Activated CD8-positive, alpha-beta memory T cell treated with anti-CD3 and anti-CD28 coated beads for 36 hours (primary cell): Measurements from ENCODE around the gene RPS6KA1. TPM values are rescaled to one million over a fixed set of nuclear protein-coding genes. Genes with fewer than 3 reads are reported as not detected.

Source experiments
- CTCF ChIA-PET: fragments of 350-600 bp; sonication (Branson Sonifier 250); formaldehyde crosslinking; loops from one replicate; lab custom pipeline; 2021; ENCODE audit warnings: antibody characterized with exemption; lab: Charles Lee
- POLR2A ChIA-PET: fragments of 350-600 bp; sonication (Branson Sonifier 250); formaldehyde crosslinking; loops from one replicate; lab custom pipeline; 2021; ENCODE audit warnings: antibody characterized with exemption; lab: Charles Lee
- total RNA-seq, 2 experiments: library from RNA; stranded (reverse); gene quantifications; one replicate each; pipeline ENCODE4 v1.2.3, GENCODE V29; 2021

RPS6KA1 gene
- total RNA-seq, 2 experiments from 2014 or later, result 220 to 222 TPM

DNA sequence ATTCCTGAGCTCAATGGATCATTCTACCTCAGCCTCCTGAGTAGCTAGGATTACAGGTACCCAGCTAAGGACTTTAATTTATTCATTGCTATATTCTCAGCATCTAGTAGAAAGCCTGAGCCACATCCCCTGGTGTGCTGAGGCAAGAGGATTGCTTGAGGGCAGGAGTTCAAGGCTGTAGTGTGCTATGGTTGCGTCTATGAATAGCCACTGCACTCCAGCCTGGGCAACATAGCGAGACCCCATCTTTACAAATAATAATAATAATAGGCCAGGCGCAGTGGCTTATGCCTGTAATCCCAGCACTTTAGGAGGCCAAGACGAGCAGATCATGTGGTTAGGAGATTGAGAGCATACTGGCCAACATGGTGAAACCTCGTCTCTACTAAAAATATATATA is 3.3 kb upstream of the RPS6KA1 start:
- CTCF ChIA-PET, result interaction anchor here (1.0 kb wide), 1 partner anchor 11 kb away, joined by 3 read pairs; no protein-coding TSS in a partner anchor
- POLR2A ChIA-PET, result no interaction called here

DNA sequence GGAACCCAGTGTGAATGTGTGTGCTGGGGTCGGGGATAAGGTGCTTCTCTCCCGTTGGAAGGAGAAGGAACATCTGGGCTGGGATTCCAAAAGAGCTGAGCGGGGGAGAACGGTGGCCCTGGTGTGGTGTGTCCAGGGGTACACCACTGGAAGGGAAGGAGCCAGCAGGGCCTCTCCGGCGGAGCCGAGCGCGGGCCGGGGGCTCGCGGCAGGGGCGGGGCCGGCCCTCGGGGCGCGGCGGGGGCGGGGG is 231 bp upstream of the RPS6KA1 start:
- POLR2A ChIA-PET, result interaction anchor here (0.5 to 2.3 kb wide), 3 partner anchors 10 to 57 kb away, joined by 3 to 7 read pairs (median 5); no protein-coding TSS in a partner anchor
- CTCF ChIA-PET, result interaction anchor here (0.6 to 3.9 kb wide), 4 partner anchors 9 to 17 kb away, joined by 3 to 16 read pairs (median 6); no protein-coding TSS in a partner anchor

DNA sequence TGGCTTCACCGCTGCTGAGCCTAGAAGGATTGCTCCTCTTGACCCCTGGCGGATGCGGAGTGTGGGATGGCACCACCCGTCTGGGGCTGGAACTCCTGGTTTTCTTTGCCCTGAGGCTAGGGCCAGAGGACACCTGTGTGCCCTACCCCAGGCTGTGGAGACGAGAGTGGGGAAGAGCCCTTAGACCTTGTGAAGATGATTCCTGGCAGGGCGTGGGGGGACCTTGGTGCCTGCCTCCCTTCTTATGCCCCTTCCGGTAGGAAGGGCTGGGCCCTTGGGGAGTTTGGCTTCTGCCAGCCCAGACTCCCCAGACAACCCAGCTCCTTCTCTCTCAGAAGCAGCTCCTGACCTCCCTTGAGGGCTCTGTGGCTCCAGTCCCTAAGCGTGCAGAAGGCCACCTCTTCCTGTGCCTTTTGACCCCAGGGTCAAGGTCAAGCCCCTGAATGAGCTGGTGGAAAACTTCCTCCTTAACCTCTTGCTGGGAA is 891 bp downstream of the RPS6KA1 start:
- POLR2A ChIA-PET, result interaction anchor here (0.5 to 2.3 kb wide), 4 partner anchors 8 to 30 kb away, joined by 3 to 7 read pairs (median 5); no protein-coding TSS in a partner anchor
- CTCF ChIA-PET, result interaction anchor here (0.6 to 3.9 kb wide), 4 partner anchors 8 to 30 kb away, joined by 3 to 16 read pairs (median 6); no protein-coding TSS in a partner anchor

GRCh38 chr1:26530895-26531598 is 1.5 kb downstream of the RPS6KA1 start:
- CTCF ChIA-PET, result interaction anchor here (1.2 to 3.9 kb wide), 3 partner anchors 7 to 31 kb away, joined by 3 to 16 read pairs (median 10); no protein-coding TSS in a partner anchor
- POLR2A ChIA-PET, result interaction anchor here (1.1 to 2.3 kb wide), 2 partner anchors 8 to 31 kb away, joined by 5 to 7 read pairs; no protein-coding TSS in a partner anchor

DNA sequence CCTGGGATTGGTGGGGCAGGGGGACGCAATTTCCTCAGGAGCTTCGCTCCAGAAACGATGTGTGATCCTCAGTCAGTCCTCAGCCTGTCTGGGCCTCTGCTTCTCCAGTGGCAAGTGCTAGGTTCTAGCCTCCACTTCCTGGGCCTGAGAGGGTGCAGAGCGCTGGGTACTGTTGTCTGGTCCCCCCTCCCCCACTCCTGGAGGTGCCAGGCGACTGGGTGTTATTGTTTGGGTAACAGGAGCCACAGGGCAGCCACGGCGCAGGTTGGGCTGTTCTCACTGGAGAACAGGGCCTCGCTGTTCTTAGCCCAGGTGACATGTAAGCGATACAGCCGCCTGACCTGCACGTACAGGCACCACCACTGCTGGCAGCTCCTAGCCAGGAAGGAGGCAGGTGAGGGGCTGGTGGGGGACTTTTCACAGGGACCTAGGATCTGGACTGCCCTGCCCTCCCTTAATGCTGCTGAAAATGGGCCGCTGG is 2.1 kb downstream of the RPS6KA1 start:
- POLR2A ChIA-PET, result interaction anchor here (2.3 kb wide), 1 partner anchor 7 kb away, joined by 7 read pairs; no protein-coding TSS in a partner anchor
- CTCF ChIA-PET, result interaction anchor here (3.9 kb wide), 1 partner anchor 10 kb away, joined by 16 read pairs; no protein-coding TSS in a partner anchor

DNA sequence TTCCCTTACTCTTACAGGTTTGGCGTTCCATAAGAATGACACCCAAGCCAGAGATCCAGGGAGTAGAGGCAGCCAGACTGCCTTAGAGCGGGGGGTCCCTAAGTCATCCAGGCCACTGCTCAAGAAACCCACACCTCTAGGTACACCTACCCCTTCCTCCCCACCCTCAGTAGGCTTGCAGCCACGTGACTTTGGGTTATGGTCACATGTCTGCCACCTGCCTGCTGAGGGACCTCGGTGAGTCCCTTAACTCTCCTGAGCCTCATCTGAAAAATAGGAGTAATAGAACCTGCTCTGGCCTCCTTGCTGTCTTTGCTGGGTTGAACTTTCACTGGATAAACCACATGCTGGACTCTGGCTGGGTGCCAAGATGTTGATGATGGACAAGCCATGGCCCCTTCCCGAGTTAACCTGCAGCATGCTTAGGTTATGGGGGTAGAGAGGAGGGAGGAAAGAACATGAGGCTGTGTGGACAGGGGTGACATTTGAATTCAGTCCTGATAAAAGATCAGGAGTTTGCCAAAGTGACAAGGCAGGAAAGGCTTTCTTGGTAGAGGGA is 4.5 kb downstream of the RPS6KA1 start:
- ChIA-PET CTCF (interaction anchor here (0.6 to 1.2 kb wide), 2 partner anchors 34 to 512 kb away, joined by 3 read pairs; no protein-coding TSS in a partner anchor), POLR2A (no interaction called here)

GRCh38 chr1:26535201-26535600 is 5.6 kb downstream of the RPS6KA1 start:
- CTCF ChIA-PET, result interaction anchor here (0.7 kb wide), 1 partner anchor 411 kb away, joined by 3 read pairs; no protein-coding TSS in a partner anchor
- POLR2A ChIA-PET, result interaction anchor here (0.5 to 0.6 kb wide), 2 partner anchors 13 to 330 kb away, joined by 3 read pairs; no protein-coding TSS in a partner anchor

GRCh38 chr1:26536081-26536480 is 6.5 kb downstream of the RPS6KA1 start:
- ChIA-PET CTCF (interaction anchor here (0.7 kb wide), 1 partner anchor 410 kb away, joined by 3 read pairs; no protein-coding TSS in a partner anchor), POLR2A (no interaction called here)

GRCh38 chr1:26536521-26536920 is 7.0 kb downstream of the RPS6KA1 start:
- CTCF ChIA-PET, result interaction anchor here (1.5 kb wide), 1 partner anchor 11 kb away, joined by 3 read pairs; no protein-coding TSS in a partner anchor
- POLR2A ChIA-PET, result no interaction called here

DNA sequence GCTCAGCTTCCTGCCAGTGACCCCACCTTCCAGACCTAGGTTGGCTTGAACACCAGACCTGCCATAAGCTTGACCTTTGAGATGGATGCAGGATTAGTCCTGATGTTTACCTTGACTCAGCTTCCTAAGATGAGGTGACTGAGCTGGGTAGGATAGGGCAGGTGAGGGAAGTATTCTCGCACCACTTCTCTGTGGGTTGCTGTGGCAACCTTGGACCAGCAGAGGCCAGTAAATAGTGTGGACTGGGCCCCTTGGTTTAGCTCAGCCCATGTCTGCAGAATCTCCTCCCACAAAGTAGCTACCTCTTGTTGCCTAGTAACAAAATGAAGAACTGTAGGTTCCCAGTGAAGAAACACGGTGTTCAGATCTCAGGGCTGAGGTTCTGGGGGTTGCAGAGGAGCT is 8.4 kb downstream of the RPS6KA1 start:
- POLR2A ChIA-PET, result interaction anchor here (0.7 to 2.7 kb wide), 2 partner anchors 8 to 37 kb away, joined by 3 to 7 read pairs; partner anchors contain the start of gene RPS6KA1
- CTCF ChIA-PET, result interaction anchor here (1.2 to 2.7 kb wide), 6 partner anchors 8 to 251 kb away, joined by 3 to 18 read pairs (median 5); partner anchors contain the start of gene RPS6KA1

DNA sequence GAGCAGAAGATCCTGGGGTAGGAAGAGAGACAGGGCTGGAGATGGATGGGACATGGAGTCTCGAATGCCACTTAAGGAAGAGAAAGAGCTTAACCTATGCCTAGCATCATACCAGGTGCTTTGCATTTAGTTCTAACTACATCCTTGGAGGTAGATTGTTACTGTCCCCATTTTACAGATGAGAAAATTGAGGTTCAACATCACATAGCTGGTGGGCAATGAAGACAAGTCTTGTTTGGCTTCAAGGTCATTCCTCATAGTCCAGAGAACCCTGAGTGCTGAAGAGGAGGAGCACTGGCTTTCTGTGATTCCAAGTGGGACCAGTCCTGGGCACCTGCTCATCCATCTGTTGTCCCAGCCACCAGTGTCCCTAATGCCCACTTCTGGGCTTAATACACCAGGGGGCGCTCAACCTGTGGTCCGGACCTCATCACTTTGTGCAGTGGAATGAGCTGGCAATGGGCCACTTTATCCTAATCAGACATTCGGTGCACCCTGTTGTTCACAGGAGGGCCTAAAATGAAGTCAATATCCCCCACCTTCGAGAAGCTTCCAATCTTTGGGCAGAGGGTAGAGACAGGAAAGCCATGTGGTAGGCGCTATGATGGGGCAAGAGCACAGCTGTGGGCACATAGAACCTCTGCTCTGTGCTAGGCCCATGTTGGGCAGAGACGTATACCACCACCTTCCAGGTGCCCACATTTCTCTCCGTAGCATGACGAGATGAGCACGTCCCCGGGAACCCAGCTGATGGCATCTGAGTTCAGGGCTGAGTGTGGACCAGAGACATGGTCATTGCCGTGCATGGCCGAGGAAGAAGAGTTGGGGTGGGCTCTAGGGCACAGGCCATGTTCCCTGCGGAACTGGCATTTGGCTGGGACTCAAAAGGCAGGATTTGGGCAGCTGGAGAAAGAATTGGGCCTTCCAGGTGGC is 9.2 kb downstream of the RPS6KA1 start:
- ChIA-PET POLR2A (interaction anchor here (2.7 kb wide), 1 partner anchor 8 kb away, joined by 7 read pairs; the partner anchor contains the start of gene RPS6KA1), CTCF (interaction anchor here (0.5 to 2.7 kb wide), 12 partner anchors 9 to 1124 kb away, joined by 3 to 18 read pairs (median 3); partner anchors contain the start of genes PIGV and RPS6KA1)

GRCh38 chr1:26539722-26540121 is 10.2 kb downstream of the RPS6KA1 start:
- POLR2A ChIA-PET, result interaction anchor here (2.7 kb wide), 1 partner anchor 9 kb away, joined by 7 read pairs; the partner anchor contains the start of gene RPS6KA1
- CTCF ChIA-PET, result interaction anchor here (1.0 to 2.7 kb wide), 3 partner anchors 17 to 39 kb away, joined by 3 to 18 read pairs (median 6); no protein-coding TSS in a partner anchor

DNA sequence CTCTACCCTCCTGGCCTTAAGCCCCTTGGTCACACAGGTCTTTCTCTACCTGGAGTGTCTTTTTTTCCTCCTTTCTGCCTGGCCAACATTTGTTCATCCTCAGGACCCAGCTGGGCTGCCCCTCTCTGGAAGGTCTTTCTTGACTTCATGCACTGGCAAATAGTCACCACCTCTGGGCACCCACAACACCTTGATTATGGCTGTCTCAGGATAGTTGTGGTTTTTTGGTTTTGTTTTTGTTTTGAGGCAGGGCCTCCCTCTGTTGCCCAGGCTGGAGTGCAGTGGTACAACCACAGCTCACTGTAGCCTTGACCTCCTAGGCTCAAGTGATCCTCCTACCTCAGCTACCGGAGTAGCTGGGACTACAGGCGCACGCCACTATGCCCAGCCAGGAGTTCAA is 10.8 kb downstream of the RPS6KA1 start:
- ChIA-PET CTCF (interaction anchor here (1.0 to 2.7 kb wide), 5 partner anchors 9 to 40 kb away, joined by 3 to 18 read pairs (median 15); partner anchors contain the start of gene RPS6KA1), POLR2A (interaction anchor here (0.7 to 2.7 kb wide), 3 partner anchors 10 to 261 kb away, joined by 4 to 10 read pairs (median 7); partner anchors contain the start of genes RPS6KA1 and SH3BGRL3)

- ChIA-PET CTCF (interaction anchor here (0.6 to 2.7 kb wide), 9 partner anchors 10 to 259 kb away, joined by 3 to 16 read pairs (median 4); partner anchors contain the start of gene RPS6KA1), POLR2A (interaction anchor here (0.5 to 2.6 kb wide), 5 partner anchors 11 to 393 kb away, joined by 3 to 10 read pairs (median 5); no protein-coding TSS in a partner anchor)
These were observed 11.9 kb downstream of the RPS6KA1 start for GRCh38 chr1:26541431-26541815.

DNA sequence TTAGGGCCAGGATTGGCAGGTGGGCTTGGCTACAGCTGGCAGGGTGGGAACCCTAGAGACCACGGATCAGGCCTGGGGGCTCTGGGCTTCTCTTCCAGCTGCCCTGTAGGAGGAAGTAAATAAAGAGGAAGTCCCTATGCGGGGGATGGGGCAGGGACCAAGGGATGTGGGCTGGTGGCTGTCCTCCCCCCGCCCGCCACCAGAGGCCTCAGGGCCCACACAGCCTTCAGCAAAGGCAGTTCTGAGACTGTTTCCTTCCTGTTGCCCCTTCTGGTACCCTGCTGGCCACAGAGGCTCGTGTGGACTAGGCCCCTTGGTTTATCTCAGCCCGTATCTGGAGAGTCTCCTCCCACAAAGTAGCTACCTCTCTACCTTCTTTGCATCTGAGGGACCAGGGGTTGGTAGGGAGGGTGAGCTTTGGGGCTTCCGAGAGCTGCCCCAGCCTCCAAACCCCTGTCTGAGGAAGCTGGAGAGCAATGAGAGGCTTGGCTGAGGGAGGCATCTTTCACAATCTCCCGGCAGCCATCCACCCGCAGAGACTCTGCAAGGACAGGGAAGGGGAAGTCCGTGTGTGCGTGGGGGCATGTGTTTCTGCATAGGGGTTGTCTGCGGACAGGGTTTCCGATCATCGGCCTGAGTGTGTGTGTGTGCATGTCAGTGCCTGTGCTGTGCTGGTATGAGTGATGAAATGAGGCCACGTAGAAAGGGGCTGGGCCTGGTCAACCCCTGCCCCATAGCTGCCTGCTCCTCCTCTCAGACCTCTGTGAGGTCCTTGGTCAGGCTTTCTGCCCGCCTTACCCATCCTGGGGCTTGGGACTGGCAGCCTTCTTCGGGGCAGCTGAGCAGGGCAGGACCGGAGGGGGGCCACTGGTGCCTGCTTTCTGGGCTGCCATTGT is 12.5 kb downstream of the RPS6KA1 start:
- ChIA-PET CTCF (interaction anchor here (0.6 to 2.7 kb wide), 12 partner anchors 11 to 258 kb away, joined by 3 to 16 read pairs (median 4); partner anchors contain the start of gene RPS6KA1), POLR2A (interaction anchor here (0.5 to 2.6 kb wide), 6 partner anchors 12 to 392 kb away, joined by 3 to 10 read pairs (median 4); no protein-coding TSS in a partner anchor)
